Measurements from ENCODE around the gene CLSTN2. TPM values are rescaled to one million over a fixed set of nuclear protein-coding genes. Genes with fewer than 3 reads are reported as not detected.
A peak's percentile ranks its signal among the peaks of the same experiment; 100 is the strongest.

CLSTN2 gene
- total and polyA plus RNA-seq, 8 donors, result 0.31 to 1.1 (median 0.61) TPM

GRCh38 chr3:140242818-140243276 is 307.9 kb downstream of the CLSTN2 start:
- TF ChIP-seq CTCF (IDR thresholded peaks at IDR 0.05), result no peak
- no peaks in the 10 kb centered on the region for H3K36me3 ChIP-seq
- no peak for DNase-seq
- H3K9me3 ChIP-seq, result no peaks in the 10 kb centered on the region
- H3K27ac ChIP-seq, result no peak overlapping the region
- H3K4me1 ChIP-seq, result no peaks in the 10 kb centered on the region
- H3K4me3 ChIP-seq, result no peak overlapping the region
- no peak for ATAC-seq
- intact Hi-C loops (cut with DNase I), result no loop called here
- no peaks in the 10 kb centered on the region for H3K27me3 ChIP-seq

- no peaks in the 10 kb centered on the region for H3K36me3 ChIP-seq
- no peak overlapping the region for H3K4me3 ChIP-seq
- H3K27ac ChIP-seq, result no peak overlapping the region
- intact Hi-C loops (cut with DNase I), result no loop called here
- no peak for ATAC-seq
- DNase-seq, result no peak
- no peaks in the 10 kb centered on the region for H3K27me3 ChIP-seq
- no peaks in the 10 kb centered on the region for H3K9me3 ChIP-seq
- H3K4me1 ChIP-seq, result no peaks in the 10 kb centered on the region
- no peak for TF ChIP-seq CTCF (IDR thresholded peaks at IDR 0.05)
Measured at GRCh38 chr3:140243575-140243974, 308.6 kb downstream of the CLSTN2 start.

GRCh38 chr3:140244893-140245292 is 309.9 kb downstream of the CLSTN2 start:
- Histone ChIP-seq H3K4me1 (no peaks in the 10 kb centered on the region), H3K36me3 (no peaks in the 10 kb centered on the region), H3K27me3 (no peaks in the 10 kb centered on the region), H3K9me3 (no peaks in the 10 kb centered on the region), H3K27ac (no peak overlapping the region), H3K4me3 (no peak overlapping the region)
- peak; percentile 73 for ATAC-seq
- DNase-seq, result no peak
- intact Hi-C loops (cut with DNase I), result no loop called here
- TF ChIP-seq CTCF (IDR thresholded peaks at IDR 0.05), result no peak

GRCh38 chr3:140246578-140246977 is 311.6 kb downstream of the CLSTN2 start:
- no peak for DNase-seq
- no peak for ATAC-seq
- no peaks in the 10 kb centered on the region for H3K36me3 ChIP-seq
- intact Hi-C loops (cut with DNase I), result no loop called here
- no peaks in the 10 kb centered on the region for H3K4me1 ChIP-seq
- no peaks in the 10 kb centered on the region for H3K9me3 ChIP-seq
- no peak overlapping the region for H3K4me3 ChIP-seq
- TF ChIP-seq CTCF (IDR thresholded peaks at IDR 0.05), result no peak
- H3K27me3 ChIP-seq, result no peaks in the 10 kb centered on the region
- no peak overlapping the region for H3K27ac ChIP-seq

GRCh38 chr3:140247775-140248174 is 312.8 kb downstream of the CLSTN2 start:
- DNase-seq (no peak), ATAC-seq (peak; percentile 60)
- Histone ChIP-seq H3K36me3 (no peaks in the 10 kb centered on the region), H3K9me3 (no peaks in the 10 kb centered on the region), H3K27ac (no peak overlapping the region), H3K4me1 (no peaks in the 10 kb centered on the region), H3K4me3 (no peak overlapping the region), H3K27me3 (no peaks in the 10 kb centered on the region)
- no peak for TF ChIP-seq CTCF (IDR thresholded peaks at IDR 0.05)
- intact Hi-C loops (cut with DNase I), result no loop called here
